ENCODE measurements around the gene DGKI. TPM values are rescaled to one million over a fixed set of nuclear protein-coding genes. Genes with fewer than 3 reads are reported as not detected.

The DGKI gene
- total RNA-seq, 4 donors from 2014 or later, result 45.1 to 71.0 (median 48.7) TPM

- peaks cover 0 to 5% of the 10 kb centered on the region in 2 donors for H3K4me1 ChIP-seq
- DNase-seq, result no peak
- no peak overlapping the region for H3K27ac ChIP-seq
- no peak for TF ChIP-seq POLR2A (IDR thresholded peaks at IDR 0.05)
- TF ChIP-seq CTCF (IDR thresholded peaks at IDR 0.05), result no peak
- WGBS, 2 donors, result 92 to 93% methylated on average over 1 of the region's 1 CpG
- no peak overlapping the region for H3K4me3 ChIP-seq (replicated peaks in 1 of 3)
- H3K27me3 ChIP-seq, result no peaks in the 10 kb centered on the region
- no peaks in the 10 kb centered on the region for H3K36me3 ChIP-seq
- no peaks in the 10 kb centered on the region for H3K9me3 ChIP-seq
- intact Hi-C loops (cut with DNase I), result no loop called here
Observed at GRCh38 chr7:137696988-137697387, 149.8 kb downstream of the DGKI start.

GRCh38 chr7:137696376-137696775 lies 150.4 kb downstream of the DGKI start:
- intact Hi-C loops (cut with DNase I), result no loop called here
- no peaks in the 10 kb centered on the region for H3K27me3 ChIP-seq
- H3K36me3 ChIP-seq, result no peaks in the 10 kb centered on the region
- DNase-seq, result no peak
- no peak overlapping the region for H3K4me3 ChIP-seq (replicated peaks in 1 of 3)
- H3K27ac ChIP-seq, result no peak overlapping the region
- no peaks in the 10 kb centered on the region for H3K9me3 ChIP-seq
- TF ChIP-seq CTCF (IDR thresholded peaks at IDR 0.05), result no peak
- TF ChIP-seq POLR2A (IDR thresholded peaks at IDR 0.05), result no peak
- WGBS, 2 donors, result 85 to 95% methylated on average over 2 of the region's 2 CpGs
- H3K4me1 ChIP-seq, result peaks cover 0 to 5% of the 10 kb centered on the region in 2 donors

GRCh38 chr7:137695942-137696341 lies 150.8 kb downstream of the DGKI start:
- WGBS, 2 donors, result 60 to 68% methylated on average over 7 of the region's 7 CpGs
- TF ChIP-seq CTCF (IDR thresholded peaks at IDR 0.05) (no peak), POLR2A (IDR thresholded peaks at IDR 0.05) (no peak)
- intact Hi-C loops (cut with DNase I), result no loop called here
- Histone ChIP-seq H3K4me1 (peaks cover 0 to 5% of the 10 kb centered on the region in 2 donors), H3K36me3 (no peaks in the 10 kb centered on the region), H3K9me3 (no peaks in the 10 kb centered on the region), H3K27ac (no peak overlapping the region), H3K4me3 (replicated peaks in 1 of 3) (no peak overlapping the region), H3K27me3 (no peaks in the 10 kb centered on the region)
- DNase-seq, result no peak

GRCh38 chr7:137695494-137695893 lies 151.3 kb downstream of the DGKI start:
- H3K9me3 ChIP-seq, result no peaks in the 10 kb centered on the region
- no peaks in the 10 kb centered on the region for H3K36me3 ChIP-seq
- WGBS, 2 donors, result 91 to 97% methylated on average over 3 of the region's 3 CpGs
- DNase-seq, result no peak
- no peak overlapping the region for H3K4me3 ChIP-seq (replicated peaks in 1 of 3)
- H3K27me3 ChIP-seq, result no peaks in the 10 kb centered on the region
- TF ChIP-seq CTCF (IDR thresholded peaks at IDR 0.05) (no peak), POLR2A (IDR thresholded peaks at IDR 0.05) (no peak)
- intact Hi-C loops (cut with DNase I), result no loop called here
- H3K4me1 ChIP-seq, result peaks cover 0 to 5% of the 10 kb centered on the region in 2 donors
- H3K27ac ChIP-seq, result no peak overlapping the region

- no peak overlapping the region for H3K4me3 ChIP-seq (replicated peaks in 1 of 3)
- no peak for TF ChIP-seq POLR2A (IDR thresholded peaks at IDR 0.05)
- TF ChIP-seq CTCF (IDR thresholded peaks at IDR 0.05), result no peak
- H3K9me3 ChIP-seq, result no peaks in the 10 kb centered on the region
- WGBS, 2 donors, result 76 to 83% methylated on average over 2 of the region's 2 CpGs
- no peaks in the 10 kb centered on the region for H3K27me3 ChIP-seq
- DNase-seq, result no peak
- intact Hi-C loops (cut with DNase I), result no loop called here
- H3K36me3 ChIP-seq, result no peaks in the 10 kb centered on the region
- H3K4me1 ChIP-seq, result peaks cover 0 to 5% of the 10 kb centered on the region in 2 donors
- H3K27ac ChIP-seq, result no peak overlapping the region
Observed at GRCh38 chr7:137694405-137694804, 152.4 kb downstream of the DGKI start.

Data from thyroid gland (tissue), 4 donors.